HG03439 (cell line): ENCODE results near the gene CEACAM20.
"Not testable (repeated sequence)": the region's sequence is repeated elsewhere in the genome, so short reads cannot be mapped to it uniquely, and the experiment has no call there.

Source experiments
- ATAC-seq: cut with Tn5 transposase; IDR thresholded peaks from one replicate; pipeline ENCODE4 v1.9.1; 2021; ENCODE audit warnings: mild to moderate bottlenecking, moderate library complexity; ENCODE audit not compliant: unreplicated experiment

Gene CEACAM20

DNA sequence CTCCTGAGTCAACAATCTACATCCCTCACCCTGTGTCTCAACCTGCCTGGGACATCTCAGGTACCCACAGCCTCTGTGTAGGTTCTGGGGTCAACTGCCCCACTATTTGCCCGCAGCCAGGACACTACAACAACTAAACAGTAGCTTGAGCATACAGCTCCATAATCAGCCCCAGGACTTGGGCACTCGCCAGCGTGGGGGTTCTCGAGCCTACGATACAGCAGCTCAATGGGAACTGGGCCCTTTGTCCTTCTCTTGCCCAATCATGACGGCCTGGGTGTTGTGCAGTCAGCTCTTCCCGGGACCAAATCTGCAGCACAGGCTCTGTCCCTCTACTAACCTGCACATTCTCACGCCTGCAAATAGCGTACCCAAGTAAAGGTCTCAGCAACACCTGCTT, 30.5 kb downstream of the CEACAM20 start:
- ATAC-seq, result no peak

DNA sequence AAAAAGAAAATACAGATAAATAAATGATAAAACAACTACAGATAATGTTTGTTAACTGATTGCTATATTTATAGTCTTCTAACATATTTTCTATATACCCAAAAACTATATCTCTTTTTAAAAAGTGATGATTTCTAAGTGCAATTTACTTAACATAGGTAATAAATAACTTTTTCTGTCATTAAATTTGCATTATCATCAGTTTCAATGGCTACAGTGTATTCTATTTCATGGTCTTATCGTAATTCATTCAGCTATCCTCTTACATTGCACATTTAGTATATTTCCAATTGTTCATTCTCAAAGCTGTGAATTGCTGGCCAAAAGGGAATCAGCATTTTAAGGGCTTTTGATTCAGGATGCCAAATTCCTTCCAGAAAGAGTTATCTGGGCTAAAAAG, 32.8 kb downstream of the CEACAM20 start:
- no peak for ATAC-seq

DNA sequence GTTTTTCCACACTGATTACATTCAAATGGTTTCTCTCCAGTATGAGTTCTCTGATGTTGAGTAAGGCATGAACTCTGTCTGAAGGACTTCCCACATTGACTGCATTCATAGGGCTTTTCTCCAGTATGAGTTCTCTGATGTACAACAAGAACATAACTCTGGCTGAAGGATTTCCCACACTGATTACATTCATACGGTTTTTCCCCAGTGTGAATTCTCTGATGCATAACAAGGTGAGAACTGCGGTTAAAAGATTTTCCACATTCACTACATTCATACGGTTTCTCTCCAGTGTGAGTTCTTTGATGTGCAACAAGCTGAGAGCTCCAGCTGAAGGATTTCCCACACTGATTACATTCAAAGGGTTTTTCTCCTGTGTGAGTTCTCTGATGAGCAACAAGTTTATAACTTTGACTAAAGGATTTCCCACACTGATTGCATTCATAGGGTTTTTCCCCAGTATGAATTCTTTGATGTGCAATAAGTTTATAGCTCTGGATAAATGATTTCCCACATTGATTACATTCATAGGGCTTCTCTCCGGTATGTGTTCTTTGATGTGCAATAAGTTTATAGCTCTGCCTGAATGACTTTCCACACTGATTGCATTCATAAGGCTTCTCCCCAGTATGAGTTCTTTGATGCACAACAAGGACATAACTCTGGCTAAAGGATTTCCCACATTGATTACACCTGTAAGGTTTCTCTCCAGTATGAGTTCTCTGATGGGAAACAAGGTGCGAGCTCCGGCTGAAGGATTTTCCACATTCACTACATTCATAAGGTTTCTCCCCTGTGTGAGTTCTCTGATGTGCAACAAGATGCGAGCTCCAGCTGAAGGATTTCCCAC, 52.7 kb downstream of the CEACAM20 start:
- ATAC-seq, result no peak

GRCh38 chr19:44468730-44469129, 60.7 kb downstream of the CEACAM20 start:
- not testable (repeated sequence) for ATAC-seq

GRCh38 chr19:44462600-44463286, 66.7 kb downstream of the CEACAM20 start:
- not testable (repeated sequence) for ATAC-seq
